Measurements from ENCODE around the gene KSR1. TPM values are rescaled to one million over a fixed set of nuclear protein-coding genes. Genes with fewer than 3 reads are reported as not detected.

KSR1 gene
- total and polyA plus RNA-seq, 2 experiments from 2014 or later: 0.98 to 2.5 TPM

- H3K4me1 ChIP-seq (ENCODE audit: insufficient read depth): no peaks in the 10 kb centered on the region
- no peak overlapping the region for H3K9ac ChIP-seq
- H3K4me2 ChIP-seq (ENCODE audit: unreplicated experiment): no peak overlapping the region
- no peaks in the 10 kb centered on the region for H3K9me3 ChIP-seq (ENCODE audit: low read depth)
- in situ Hi-C loops (cut with MboI): no loop called here
- H3K4me3 ChIP-seq: no peak overlapping the region
- no peaks in the 10 kb centered on the region for H3K9me2 ChIP-seq (ENCODE audit: insufficient read depth)
- H3K36me3 ChIP-seq (ENCODE audit: low read depth): no peaks in the 10 kb centered on the region
- 58 to 66% methylated on average over 4 of the region's 4 CpGs for WGBS, 2 experiments (ENCODE audit: low coverage in 1 of 2, low lambda C conversion rate in 2 of 2, missing lambda C conversion rate in 2 of 2)
- H3K27me3 ChIP-seq (replicated peaks; ENCODE audit: insufficient read depth): no peaks in the 10 kb centered on the region
- no peak for DNase-seq
- H2AFZ ChIP-seq: no peak overlapping the region
- TF ChIP-seq EZH2phosphoT487 (IDR thresholded peaks at IDR 0.05; ENCODE audit: insufficient read depth, low read depth): no peak
- no peak for TF ChIP-seq EZH2 (IDR thresholded peaks at IDR 0.05; ENCODE audit: insufficient read depth, poor library complexity, severe bottlenecking)
- no peaks in the 10 kb centered on the region for H4K20me1 ChIP-seq (ENCODE audit: insufficient read depth)
- H3F3A ChIP-seq (ENCODE audit: insufficient read depth): no peaks in the 10 kb centered on the region
- no peak overlapping the region for H3K27ac ChIP-seq
- no peaks in the 10 kb centered on the region for H3K79me2 ChIP-seq (ENCODE audit: insufficient read depth)
Measured at GRCh38 chr17:27596096-27596495, 139.8 kb downstream of the KSR1 start.

GRCh38 chr17:27596566-27597187 is 140.4 kb downstream of the KSR1 start:
- Histone ChIP-seq H3K79me2 (ENCODE audit: insufficient read depth) (no peaks in the 10 kb centered on the region), H4K20me1 (ENCODE audit: insufficient read depth) (no peaks in the 10 kb centered on the region), H3F3A (ENCODE audit: insufficient read depth) (no peaks in the 10 kb centered on the region), H3K4me1 (ENCODE audit: insufficient read depth) (no peaks in the 10 kb centered on the region), H3K27ac (no peak overlapping the region), H3K4me3 (no peak overlapping the region), H3K9ac (no peak overlapping the region), H3K9me2 (ENCODE audit: insufficient read depth) (no peaks in the 10 kb centered on the region), H3K4me2 (ENCODE audit: unreplicated experiment) (no peak overlapping the region), H2AFZ (no peak overlapping the region), H3K27me3 (replicated peaks; ENCODE audit: insufficient read depth) (no peaks in the 10 kb centered on the region), H3K9me3 (ENCODE audit: low read depth) (no peaks in the 10 kb centered on the region), H3K36me3 (ENCODE audit: low read depth) (no peaks in the 10 kb centered on the region)
- TF ChIP-seq EZH2phosphoT487 (IDR thresholded peaks at IDR 0.05; ENCODE audit: insufficient read depth, low read depth) (no peak), EZH2 (IDR thresholded peaks at IDR 0.05; ENCODE audit: insufficient read depth, poor library complexity, severe bottlenecking) (no peak)
- DNase-seq: no peak
- in situ Hi-C loops (cut with MboI): no loop called here
- 77 to 79% methylated on average over 9 of the region's 9 CpGs for WGBS, 2 experiments (ENCODE audit: low coverage in 1 of 2, low lambda C conversion rate in 2 of 2, missing lambda C conversion rate in 2 of 2)

GRCh38 chr17:27597188-27597580 is 140.9 kb downstream of the KSR1 start:
- 90 to 93% methylated on average over 10 of the region's 10 CpGs for WGBS, 2 experiments (ENCODE audit: low coverage in 1 of 2, low lambda C conversion rate in 2 of 2, missing lambda C conversion rate in 2 of 2)
- Histone ChIP-seq H3K4me1 (ENCODE audit: insufficient read depth) (no peaks in the 10 kb centered on the region), H3K36me3 (ENCODE audit: low read depth) (no peaks in the 10 kb centered on the region), H3K4me2 (ENCODE audit: unreplicated experiment) (no peak overlapping the region), H3K4me3 (no peak overlapping the region), H3K27me3 (replicated peaks; ENCODE audit: insufficient read depth) (no peaks in the 10 kb centered on the region), H3K9me3 (ENCODE audit: low read depth) (no peaks in the 10 kb centered on the region), H3K79me2 (ENCODE audit: insufficient read depth) (no peaks in the 10 kb centered on the region), H3F3A (ENCODE audit: insufficient read depth) (no peaks in the 10 kb centered on the region), H3K27ac (no peak overlapping the region), H4K20me1 (ENCODE audit: insufficient read depth) (no peaks in the 10 kb centered on the region), H3K9ac (no peak overlapping the region), H2AFZ (no peak overlapping the region), H3K9me2 (ENCODE audit: insufficient read depth) (no peaks in the 10 kb centered on the region)
- DNase-seq: no peak
- in situ Hi-C loops (cut with MboI): no loop called here
- TF ChIP-seq EZH2 (IDR thresholded peaks at IDR 0.05; ENCODE audit: insufficient read depth, poor library complexity, severe bottlenecking) (no peak), EZH2phosphoT487 (IDR thresholded peaks at IDR 0.05; ENCODE audit: insufficient read depth, low read depth) (no peak)

GRCh38 chr17:27597783-27598320 is 141.6 kb downstream of the KSR1 start:
- H3K79me2 ChIP-seq (ENCODE audit: insufficient read depth): no peaks in the 10 kb centered on the region
- TF ChIP-seq EZH2phosphoT487 (IDR thresholded peaks at IDR 0.05; ENCODE audit: insufficient read depth, low read depth): no peak
- TF ChIP-seq EZH2 (IDR thresholded peaks at IDR 0.05; ENCODE audit: insufficient read depth, poor library complexity, severe bottlenecking): no peak
- no peak for DNase-seq
- no peaks in the 10 kb centered on the region for H3K9me3 ChIP-seq (ENCODE audit: low read depth)
- H3K27ac ChIP-seq: no peak overlapping the region
- H3K9me2 ChIP-seq (ENCODE audit: insufficient read depth): no peaks in the 10 kb centered on the region
- no peaks in the 10 kb centered on the region for H3K4me1 ChIP-seq (ENCODE audit: insufficient read depth)
- H3K4me3 ChIP-seq: no peak overlapping the region
- WGBS, 2 experiments (ENCODE audit: low coverage in 1 of 2, low lambda C conversion rate in 2 of 2, missing lambda C conversion rate in 2 of 2): 86 to 90% methylated on average over 5 of the region's 5 CpGs
- H3K9ac ChIP-seq: no peak overlapping the region
- no peaks in the 10 kb centered on the region for H4K20me1 ChIP-seq (ENCODE audit: insufficient read depth)
- in situ Hi-C loops (cut with MboI): no loop called here
- no peaks in the 10 kb centered on the region for H3K27me3 ChIP-seq (replicated peaks; ENCODE audit: insufficient read depth)
- H3K36me3 ChIP-seq (ENCODE audit: low read depth): no peaks in the 10 kb centered on the region
- H3F3A ChIP-seq (ENCODE audit: insufficient read depth): no peaks in the 10 kb centered on the region
- no peak overlapping the region for H2AFZ ChIP-seq
- H3K4me2 ChIP-seq (ENCODE audit: unreplicated experiment): no peak overlapping the region

All from GM23248 (cell line).